Muscle layer of colon (tissue), 2 donors: ENCODE results near the gene EVI5.

ENCODE experiments used
- H3K27ac ChIP-seq: one replicate; pipeline ENCODE4 v1.7.0; 2013; ENCODE audit warnings: low read depth, mild to moderate bottlenecking, low read length, moderate library complexity
- H3K27me3 ChIP-seq, 2 donors: one replicate each; pipeline ENCODE4 v1.7.0; 2013; ENCODE audit warnings: low read length in 2 of 2, mild to moderate bottlenecking in 2 of 2; ENCODE audit not compliant: insufficient read depth in 2 of 2, control insufficient read depth in 1 of 2
- H3K36me3 ChIP-seq: one replicate; pipeline ENCODE4 v1.7.0; 2013; ENCODE audit warnings: mild to moderate bottlenecking, low read length; ENCODE audit not compliant: insufficient read depth
- H3K4me1 ChIP-seq: one replicate; pipeline ENCODE4 v1.7.0; 2013; ENCODE audit warnings: mild to moderate bottlenecking, low read length; ENCODE audit not compliant: insufficient read depth
- H3K4me3 ChIP-seq, 2 donors: one replicate each; pipeline ENCODE4 v1.7.0; 2013; ENCODE audit warnings: low read length in 2 of 2, low read depth in 1 of 2, mild to moderate bottlenecking in 1 of 2, moderate library complexity in 1 of 2
- H3K9ac ChIP-seq: one replicate; pipeline ENCODE4 v1.7.0; 2013; ENCODE audit warnings: low read length
- H3K9me3 ChIP-seq: one replicate; pipeline ENCODE4 v1.7.0; 2013; ENCODE audit warnings: mild to moderate bottlenecking, low read length
- donor health status: abdominal sarcoma.
- donor health status: Adenocarcinoma of cecum.

Gene EVI5

GRCh38 chr1:92480200-92480812, 304.6 kb downstream of the EVI5 start:
- no peak overlapping the region for H3K27ac ChIP-seq
- peaks cover 45 to 59% of the 10 kb centered on the region in 2 donors for H3K27me3 ChIP-seq
- no peaks in the 10 kb centered on the region for H3K36me3 ChIP-seq
- peaks cover 41% of the 10 kb centered on the region for H3K4me1 ChIP-seq
- no peak overlapping the region for H3K4me3 ChIP-seq
- no peak overlapping the region for H3K9ac ChIP-seq
- H3K9me3 ChIP-seq, result no peaks in the 10 kb centered on the region

DNA sequence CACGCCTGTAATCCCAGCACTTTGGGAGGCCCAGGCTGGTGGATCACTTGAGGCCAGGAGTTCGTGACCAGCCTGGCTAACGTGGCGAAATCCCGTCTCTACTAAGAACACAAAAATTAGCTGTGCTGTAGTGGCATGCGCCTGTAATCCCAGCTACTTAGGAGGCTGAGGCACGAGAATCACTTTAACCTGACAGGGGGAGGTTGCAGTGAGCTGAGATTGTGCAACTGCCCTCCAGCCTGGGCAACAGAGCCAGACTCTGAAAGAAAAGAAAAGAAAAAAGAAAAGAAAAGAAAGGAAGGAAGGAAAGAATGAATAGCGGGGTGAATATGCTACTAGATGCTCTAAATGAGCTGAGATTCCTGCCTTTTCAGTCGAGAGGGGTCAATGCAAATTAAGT, 305.3 kb downstream of the EVI5 start:
- H3K4me1 ChIP-seq, result peaks cover 35% of the 10 kb centered on the region
- H3K36me3 ChIP-seq, result no peaks in the 10 kb centered on the region
- H3K4me3 ChIP-seq, result no peak overlapping the region
- H3K27ac ChIP-seq, result no peak overlapping the region
- peaks cover 38 to 52% of the 10 kb centered on the region in 2 donors for H3K27me3 ChIP-seq
- H3K9me3 ChIP-seq, result no peaks in the 10 kb centered on the region
- no peak overlapping the region for H3K9ac ChIP-seq

DNA sequence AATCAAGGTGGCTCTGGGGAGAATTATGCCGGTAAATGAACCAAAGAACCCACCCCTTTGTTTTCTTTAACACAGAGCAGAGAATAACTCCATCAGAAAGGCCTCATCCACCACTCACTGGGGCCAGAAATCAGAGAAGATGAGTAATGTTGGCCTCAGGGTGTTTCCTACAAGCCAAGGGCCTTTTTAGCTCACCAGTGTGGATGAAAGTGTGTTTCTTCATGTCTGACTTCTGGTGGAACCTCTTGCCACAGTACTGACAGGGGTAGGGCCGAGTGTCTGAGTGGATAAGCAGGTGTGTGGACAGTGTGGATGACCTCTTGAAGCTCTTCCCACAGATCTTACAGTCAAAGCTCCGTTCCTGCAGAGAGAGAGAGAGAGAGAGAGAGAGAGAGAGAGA, 306.5 kb downstream of the EVI5 start:
- Histone ChIP-seq H3K27ac (no peak overlapping the region), H3K9ac (no peak overlapping the region), H3K9me3 (no peaks in the 10 kb centered on the region), H3K4me1 (peaks cover 23% of the 10 kb centered on the region), H3K27me3 (peaks cover 26 to 40% of the 10 kb centered on the region in 2 donors), H3K36me3 (no peaks in the 10 kb centered on the region), H3K4me3 (no peak overlapping the region)

GRCh38 chr1:92476071-92476631, 308.8 kb downstream of the EVI5 start:
- H3K27ac ChIP-seq, result no peak overlapping the region
- H3K4me1 ChIP-seq, result peaks cover under 1% of the 10 kb centered on the region
- no peak overlapping the region for H3K4me3 ChIP-seq
- peaks cover 4 to 18% of the 10 kb centered on the region in 2 donors for H3K27me3 ChIP-seq
- no peaks in the 10 kb centered on the region for H3K9me3 ChIP-seq
- no peaks in the 10 kb centered on the region for H3K36me3 ChIP-seq
- H3K9ac ChIP-seq, result no peak overlapping the region

DNA sequence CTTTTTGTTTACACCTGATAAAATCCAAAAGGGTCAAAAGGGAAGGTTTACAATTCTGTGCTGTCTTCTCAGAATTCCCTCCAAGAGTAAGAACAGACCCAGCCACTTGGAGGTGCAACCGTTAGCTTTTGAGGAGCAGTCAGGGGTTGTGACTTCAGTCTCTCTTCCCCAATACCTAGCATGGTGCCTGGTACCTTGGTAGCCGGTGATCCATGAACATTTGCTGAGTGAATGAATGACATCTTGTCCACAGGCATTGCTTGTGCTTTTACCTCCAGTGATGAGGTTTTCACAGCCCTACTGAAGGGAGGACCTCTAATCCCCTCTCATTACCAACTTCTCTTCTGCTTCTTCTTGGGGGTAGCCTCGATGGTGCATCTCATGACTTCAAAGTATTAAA, 309.9 kb downstream of the EVI5 start:
- Histone ChIP-seq H3K27me3 (peaks cover 0 to 6% of the 10 kb centered on the region in 2 donors), H3K4me3 (no peak overlapping the region), H3K36me3 (no peaks in the 10 kb centered on the region)

DNA sequence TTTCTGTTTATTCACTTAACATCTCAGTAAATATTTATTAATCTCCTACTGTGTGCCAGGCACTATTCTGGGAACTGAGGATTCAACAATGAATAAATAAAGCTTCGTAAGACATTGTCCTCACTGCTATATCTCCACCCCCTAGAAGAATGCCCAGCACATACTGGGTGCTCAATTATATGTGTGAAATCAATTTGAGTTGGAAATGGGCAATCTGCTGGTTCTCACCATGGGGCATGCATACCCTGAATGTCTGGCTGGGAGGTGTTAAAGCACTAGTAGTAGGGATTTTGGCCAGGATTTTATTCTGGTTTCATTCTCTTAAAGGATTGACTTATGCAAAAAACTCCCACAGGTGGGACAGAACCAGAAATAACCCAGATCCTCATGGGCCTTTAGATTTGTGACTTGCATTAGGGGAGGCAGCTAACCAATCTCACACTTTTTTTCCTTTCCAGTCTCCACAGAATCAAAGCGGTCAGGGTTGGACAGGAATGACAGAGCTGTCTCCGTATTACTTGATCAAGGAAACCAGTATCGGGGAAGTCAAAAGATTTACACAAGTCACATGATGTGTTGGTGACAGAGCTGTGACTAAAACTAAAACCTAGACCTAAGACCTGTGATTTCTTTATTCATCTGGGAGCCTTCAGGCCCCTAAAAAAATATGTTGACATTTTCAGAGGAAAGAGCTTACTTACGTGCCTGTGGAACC, 311.0 kb downstream of the EVI5 start:
- H3K27ac ChIP-seq, result no peak overlapping the region
- no peaks in the 10 kb centered on the region for H3K36me3 ChIP-seq
- H3K27me3 ChIP-seq, result no peaks in the 10 kb centered on the region
- no peak overlapping the region for H3K4me3 ChIP-seq
- no peaks in the 10 kb centered on the region for H3K9me3 ChIP-seq
- no peak overlapping the region for H3K9ac ChIP-seq
- H3K4me1 ChIP-seq, result no peaks in the 10 kb centered on the region

More for the DNA sequence above, 309.9 kb downstream of the EVI5 start:
- Histone ChIP-seq H3K4me1 (no peaks in the 10 kb centered on the region), H3K9me3 (no peaks in the 10 kb centered on the region), H3K27ac (no peak overlapping the region), H3K9ac (no peak overlapping the region)

DNA sequence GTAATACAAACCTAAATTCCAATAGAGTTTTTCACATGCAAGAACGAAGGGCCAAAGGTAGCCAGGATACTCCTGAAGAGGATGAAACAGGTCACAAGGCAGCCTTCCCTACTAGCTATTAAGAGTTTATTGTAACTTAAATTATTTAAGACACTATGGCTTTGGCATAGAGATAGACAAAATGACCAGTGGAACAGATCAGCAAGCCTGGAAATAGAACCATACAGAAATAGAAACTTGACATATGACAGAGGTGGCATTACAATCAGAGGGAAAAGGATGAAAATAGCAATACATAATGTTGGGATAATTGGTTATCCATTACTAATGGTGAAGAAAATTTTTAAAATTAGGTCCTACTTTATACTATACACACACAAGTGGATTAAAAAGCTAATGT, 314.7 kb downstream of the EVI5 start:
- H3K9me3 ChIP-seq, result no peaks in the 10 kb centered on the region
- no peaks in the 10 kb centered on the region for H3K36me3 ChIP-seq
- H3K27me3 ChIP-seq, result no peaks in the 10 kb centered on the region
- H3K4me3 ChIP-seq, result no peak overlapping the region
- no peaks in the 10 kb centered on the region for H3K4me1 ChIP-seq
- H3K27ac ChIP-seq, result no peak overlapping the region
- no peak overlapping the region for H3K9ac ChIP-seq

GRCh38 chr1:92466683-92467352, 318.1 kb downstream of the EVI5 start:
- Histone ChIP-seq H3K4me1 (no peaks in the 10 kb centered on the region), H3K9me3 (no peaks in the 10 kb centered on the region), H3K4me3 (no peak overlapping the region)

GRCh38 chr1:92465256-92465647, 319.7 kb downstream of the EVI5 start:
- Histone ChIP-seq H3K4me1 (no peaks in the 10 kb centered on the region), H3K36me3 (no peaks in the 10 kb centered on the region), H3K27me3 (no peaks in the 10 kb centered on the region), H3K27ac (no peak overlapping the region), H3K9me3 (no peaks in the 10 kb centered on the region), H3K9ac (no peak overlapping the region), H3K4me3 (no peak overlapping the region)

More at GRCh38 chr1:92466683-92467352, 318.1 kb downstream of the EVI5 start:
- no peaks in the 10 kb centered on the region for H3K36me3 ChIP-seq
- H3K9ac ChIP-seq, result no peak overlapping the region
- H3K27me3 ChIP-seq, result no peaks in the 10 kb centered on the region
- H3K27ac ChIP-seq, result no peak overlapping the region

DNA sequence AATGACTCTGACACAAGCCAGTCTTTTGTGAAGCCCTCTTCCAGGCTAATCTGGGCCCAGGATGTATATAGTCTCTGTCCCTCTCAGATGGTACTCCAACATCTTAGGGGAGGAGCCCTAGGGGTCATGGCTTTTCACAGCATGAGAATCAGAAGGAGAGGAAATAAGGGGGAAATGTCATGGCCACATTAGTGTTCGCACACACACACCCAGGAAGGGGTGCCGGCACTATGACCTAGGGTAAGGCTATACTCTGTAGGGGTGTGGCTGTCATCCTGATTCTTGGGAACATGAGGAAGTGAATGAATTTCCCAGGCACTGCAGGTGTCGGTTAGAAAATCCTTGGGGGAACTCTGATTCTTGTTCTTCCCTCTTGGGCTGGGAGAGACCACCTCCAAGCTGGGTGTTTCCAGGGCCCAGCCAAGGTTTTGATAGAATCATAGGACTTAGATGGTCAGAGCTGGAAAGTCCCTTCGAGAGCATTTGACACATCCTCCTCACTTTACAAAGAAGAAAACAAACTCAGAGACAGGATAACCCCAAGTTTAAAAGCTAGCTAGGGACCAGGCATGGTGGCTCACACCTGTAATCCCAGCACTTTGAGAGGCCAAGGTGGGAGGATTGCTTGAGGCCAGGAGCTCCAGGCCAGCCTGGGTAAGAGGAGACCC, 320.2 kb downstream of the EVI5 start:
- Histone ChIP-seq H3K4me3 (no peak overlapping the region), H3K27ac (no peak overlapping the region), H3K4me1 (no peaks in the 10 kb centered on the region), H3K27me3 (no peaks in the 10 kb centered on the region), H3K36me3 (no peaks in the 10 kb centered on the region), H3K9me3 (no peaks in the 10 kb centered on the region), H3K9ac (no peak overlapping the region)
